H1 (cell line): ENCODE measurements around the gene CEP83. TPM values are rescaled to one million over a fixed set of nuclear protein-coding genes. Genes with fewer than 3 reads are reported as not detected.

Source experiments
- CTCF ChIA-PET: fragments of 300-600 bp; sonication (Branson Sonifier 250); formaldehyde crosslinking; loops from one replicate; lab custom pipeline; 2021; ENCODE audit not compliant: partially characterized antibody; lab: Charles Lee
- POLR2A ChIA-PET: fragments of 300-600 bp; sonication (Branson Sonifier 250); formaldehyde crosslinking; loops from one replicate; lab custom pipeline; 2021; ENCODE audit warnings: inconsistent platforms; ENCODE audit not compliant: partially characterized antibody; lab: Charles Lee
- DNase-seq, 2 experiments: peaks; one replicate each; pipeline versions ENCODE4 v3.0.0 to v3.0.0-alpha.2; 2010 to 2022; ENCODE audit warnings: low spot score in 2 of 2, low read depth in 1 of 2, mixed read lengths in 1 of 2
- FAIRE-seq: peaks from 2 replicates; lab custom pipeline; 2011; peaks lifted over from hg19 to GRCh38; lab: Jason Lieb, UNC
- H2AFZ ChIP-seq: 2 replicates; pipeline ENCODE4 v1.8.1; 2012; ENCODE audit warnings: low read length, inconsistent platforms
- H2AK5ac ChIP-seq: 2 replicates; pipeline ENCODE4 v1.6.1; 2013; ENCODE audit warnings: low read depth, low read length
- H2BK120ac ChIP-seq: replicated peaks from 2 replicates; pipeline ENCODE3; 2013; ENCODE audit warnings: low read depth, low read length, inconsistent platforms
- H2BK12ac ChIP-seq: 2 replicates; pipeline ENCODE4 v1.6.1; 2013; ENCODE audit warnings: low read depth, low read length
- H2BK15ac ChIP-seq: 2 replicates; pipeline ENCODE4 v1.6.1; 2013; ENCODE audit warnings: low read length
- H2BK20ac ChIP-seq: 2 replicates; pipeline ENCODE4 v1.6.1; 2013; ENCODE audit warnings: low read length
- H2BK5ac ChIP-seq: 2 replicates; pipeline ENCODE4 v1.6.1; 2013; ENCODE audit warnings: low read depth, low read length
- H3K14ac ChIP-seq: 2 replicates; pipeline ENCODE4 v1.6.1; 2013; ENCODE audit warnings: inconsistent platforms; ENCODE audit not compliant: insufficient read length
- H3K18ac ChIP-seq: 2 replicates; pipeline ENCODE4 v1.6.1; 2013; ENCODE audit warnings: low read length; ENCODE audit errors: extremely low read depth
- H3K23ac ChIP-seq: 2 replicates; pipeline ENCODE4 v1.6.1; 2013; ENCODE audit warnings: inconsistent platforms; ENCODE audit not compliant: insufficient read length
- H3K23me2 ChIP-seq: 2 replicates; pipeline ENCODE4 v1.6.1; 2013; ENCODE audit warnings: low read depth, low read length
- H3K27ac ChIP-seq: 2 replicates; pipeline ENCODE4 v1.6.1; 2011; ENCODE audit warnings: low read depth, low read length, inconsistent platforms
- H3K27me3 ChIP-seq, 4 experiments: replicated peaks in 1 of 4; 1 replicate in 1 of 4; 2 replicates in 3 of 4; pipeline versions ENCODE4 v1.6.1 to v1.8.1; 2011 to 2013; ENCODE audit warnings: low read length in 3 of 4, mild to moderate bottlenecking in 3 of 4, inconsistent platforms in 2 of 4, mixed read lengths in 2 of 4, moderate library complexity in 1 of 4; ENCODE audit not compliant: control insufficient read depth in 3 of 4, insufficient read depth in 3 of 4; ENCODE audit errors: extremely low read depth in 1 of 4
- H3K36me3 ChIP-seq, 4 experiments: 2 replicates each; pipeline versions ENCODE4 v1.6.1 to v1.8.1; 2011 to 2013; ENCODE audit warnings: mild to moderate bottlenecking in 4 of 4, low read length in 3 of 4, moderate library complexity in 2 of 4, control low read depth in 1 of 4, inconsistent platforms in 1 of 4; ENCODE audit not compliant: insufficient read depth in 4 of 4, control insufficient read depth in 2 of 4
- H3K4ac ChIP-seq: replicated peaks from 2 replicates; pipeline ENCODE3; 2013; ENCODE audit warnings: low read length, low read depth, mixed read lengths, inconsistent platforms; ENCODE audit not compliant: insufficient read length
- H3K4me1 ChIP-seq, 4 experiments: replicated peaks in 1 of 4; 1 replicate in 1 of 4; 2 replicates in 3 of 4; pipeline versions ENCODE4 v1.6.1 to v1.8.1; 2011 to 2013; ENCODE audit warnings: low read length in 3 of 4, inconsistent platforms in 2 of 4, mixed read lengths in 1 of 4; ENCODE audit not compliant: insufficient read depth in 4 of 4, control insufficient read depth in 3 of 4
- H3K4me2 ChIP-seq, 2 experiments: 2 replicates each; pipeline versions ENCODE4 v1.6.1 to v1.8.1; 2011 to 2013; ENCODE audit warnings: low read depth in 2 of 2, low read length in 2 of 2, control low read depth in 1 of 2, inconsistent platforms in 1 of 2, mild to moderate bottlenecking in 1 of 2; ENCODE audit not compliant: insufficient read depth in 1 of 2
- H3K4me3 ChIP-seq, 4 experiments: fragments of 200-600, 300-600 bp in 1 of 4; sonication (generic), shearing (Covaris generic), sonication (Bioruptor Twin) in 1 of 4; 2 replicates each; pipeline versions ENCODE4 v1.5.1 to v1.8.1; 2011 to 2016; ENCODE audit warnings: low read length in 4 of 4, low read depth in 3 of 4, control low read depth in 2 of 4, inconsistent platforms in 2 of 4, mild to moderate bottlenecking in 2 of 4, mixed read lengths in 1 of 4, moderate library complexity in 1 of 4; ENCODE audit not compliant: insufficient read depth in 2 of 4; ENCODE audit errors: extremely low read depth in 1 of 4
- H3K56ac ChIP-seq: replicated peaks from 2 replicates; pipeline ENCODE3; 2013; ENCODE audit warnings: low read depth, mild to moderate bottlenecking, mixed read lengths, low read length, inconsistent platforms; ENCODE audit not compliant: insufficient read length
- H3K79me1 ChIP-seq: 2 replicates; pipeline ENCODE4 v1.6.1; 2013; ENCODE audit warnings: low read depth, low read length, control low read depth
- H3K79me2 ChIP-seq, 2 experiments: 2 replicates each; pipeline versions ENCODE4 v1.6.1 to v1.8.1; 2012 to 2013; ENCODE audit warnings: low read length in 2 of 2, mild to moderate bottlenecking in 2 of 2, inconsistent platforms in 1 of 2; ENCODE audit not compliant: insufficient read depth in 2 of 2, control insufficient read depth in 1 of 2
- H3K9ac ChIP-seq, 4 experiments: replicated peaks in 1 of 4; 1 replicate in 1 of 4; 2 replicates in 3 of 4; pipeline versions ENCODE4 v1.6.1 to v1.8.1; 2011 to 2013; ENCODE audit warnings: low read depth in 3 of 4, low read length in 3 of 4, control low read depth in 2 of 4, mild to moderate bottlenecking in 2 of 4, moderate library complexity in 2 of 4, inconsistent platforms in 1 of 4; ENCODE audit errors: extremely low read depth in 1 of 4
- H3K9me3 ChIP-seq, 2 experiments: 2 replicates each; pipeline versions ENCODE4 v1.6.1 to v1.8.1; 2012 to 2013; ENCODE audit warnings: mild to moderate bottlenecking in 2 of 2, moderate library complexity in 2 of 2, control low read depth in 1 of 2, inconsistent platforms in 1 of 2, low read depth in 1 of 2, low read length in 1 of 2, mixed read lengths in 1 of 2; ENCODE audit not compliant: insufficient read depth in 2 of 2
- H4K20me1 ChIP-seq, 2 experiments: replicated peaks in 1 of 2; 2 replicates each; pipeline versions ENCODE3 to v1.8.1; 2011 to 2013; ENCODE audit warnings: inconsistent platforms in 2 of 2, low read length in 2 of 2, mild to moderate bottlenecking in 1 of 2; ENCODE audit not compliant: insufficient read depth in 2 of 2, control insufficient read depth in 1 of 2
- H4K5ac ChIP-seq: 2 replicates; pipeline ENCODE4 v1.6.1; 2013; ENCODE audit warnings: low read length, low read depth, mixed read lengths, inconsistent platforms; ENCODE audit not compliant: insufficient read length
- H4K8ac ChIP-seq: 2 replicates; pipeline ENCODE4 v1.8.0; 2013; ENCODE audit warnings: mild to moderate bottlenecking, moderate library complexity, low read length, inconsistent platforms; ENCODE audit not compliant: insufficient read depth; ENCODE audit errors: extremely low read depth
- H4K91ac ChIP-seq: replicated peaks from 2 replicates; pipeline ENCODE3; 2013; ENCODE audit warnings: low read length, mixed read lengths, inconsistent platforms; ENCODE audit not compliant: insufficient read length
- CBX5 ChIP-seq: fragments of 300-800, 300-1000 bp; sonication (generic); IDR thresholded peaks from 2 replicates; pipeline ENCODE4 v1.7.1; 2016; ENCODE audit warnings: antibody characterized with exemption, low read length, low read depth
- CHD2 ChIP-seq: IDR thresholded peaks from 2 replicates; pipeline ENCODE4 v1.6.1; 2012; ENCODE audit warnings: low read length, improper control_type of control experiment
- CTBP2 ChIP-seq: IDR thresholded peaks from 2 replicates; pipeline ENCODE4 v1.7.0; 2011; ENCODE audit warnings: borderline replicate concordance, mild to moderate bottlenecking, moderate library complexity, mixed read lengths, low read length; ENCODE audit not compliant: insufficient read depth, insufficient read length
- FOSL1 ChIP-seq: IDR thresholded peaks from 2 replicates; pipeline ENCODE4 v1.6.1; 2011; ENCODE audit warnings: mild to moderate bottlenecking, low read depth, low read length, moderate library complexity; ENCODE audit not compliant: insufficient read depth
- HDAC2 ChIP-seq, 2 experiments: fragments of 300-600 bp in 1 of 2; sonication (generic) in 1 of 2; IDR thresholded peaks; 2 replicates each; pipeline ENCODE4 v1.6.1; 2011 to 2012; ENCODE audit warnings: low read depth in 2 of 2, low read length in 2 of 2, mild to moderate bottlenecking in 2 of 2, moderate library complexity in 2 of 2, borderline replicate concordance in 1 of 2, inconsistent platforms in 1 of 2
- JUND ChIP-seq: IDR thresholded peaks from 2 replicates; pipeline ENCODE4 v1.6.1; 2011; ENCODE audit warnings: mild to moderate bottlenecking, improper control_type of control experiment, low read length
- KDM1A ChIP-seq: fragments of 200-600, 300-600 bp; sonication (generic); IDR thresholded peaks from 2 replicates; pipeline ENCODE4 v1.7.1; 2016; ENCODE audit warnings: mild to moderate bottlenecking, low read length, borderline replicate concordance
- POU5F1 ChIP-seq: IDR thresholded peaks from 2 replicates; pipeline ENCODE4 v1.6.1; 2011; ENCODE audit warnings: low read depth, mild to moderate bottlenecking, low read length, moderate library complexity
- SIRT6 ChIP-seq: IDR thresholded peaks from one replicate; pipeline ENCODE4 v1.7.1; 2012; ENCODE audit warnings: low read length, inconsistent platforms
- SIX5 ChIP-seq: IDR thresholded peaks from 2 replicates; pipeline ENCODE4 v1.6.1; 2011; ENCODE audit warnings: mild to moderate bottlenecking, low read depth, low read length
- TBP ChIP-seq: IDR thresholded peaks from 2 replicates; pipeline ENCODE4 v1.6.1; 2011; ENCODE audit warnings: low read depth, low read length, improper control_type of control experiment
- WGBS, 2 experiments: shearing (Covaris generic) in 1 of 2; methylation state at CpG; one replicate each; pipeline versions ENCODE4 v1.1.6 to v1.1.7; 2013 to 2015; ENCODE audit warnings: low lambda C conversion rate in 2 of 2, mixed read lengths in 2 of 2, inconsistent platforms in 1 of 2, low coverage in 1 of 2, missing lambda C conversion rate in 1 of 2; ENCODE audit not compliant: insufficient replicate concordance in 2 of 2, insufficient coverage in 1 of 2, insufficient read length in 1 of 2; ENCODE audit errors: extremely low coverage in 1 of 2, missing lambda C conversion rate in 1 of 2; 5-methylcytosine and 5-hydroxymethylcytosine counted together
- polyA plus RNA-seq, 7 experiments: library from polyadenylated mRNA; depleted of rRNA in 3 of 7; stranded (reverse) in 5 of 7; unstranded in 2 of 7; fragments of >200 nt in 5 of 7; fragments of 200-250 nt in 2 of 7; gene quantifications; 1 replicate in 5 of 7; 2 replicates in 1 of 7; 4 replicates in 1 of 7; pipeline versions ENCODE4 v1.2.1 to v1.2.3, GENCODE V29; 2011 to 2013; ENCODE audit warnings: missing spikeins in 2 of 7, mixed read lengths in 2 of 7
- total RNA-seq: library from RNA; stranded (reverse); fragmentation: NEBNext Ultra II Directional; extraction: Animal tissue kit (Norgen Biotek cat#: 25700); gene quantifications from 2 replicates; pipeline ENCODE4 v1.2.1, GENCODE V29; 2021
- TF ChIP-seq, protein P1 (sequence below): IDR thresholded peaks from 2 replicates; pipeline ENCODE4 v1.6.1; 2011; ENCODE audit warnings: low read length, improper control_type of control experiment

The CEP83 gene
- total and polyA plus RNA-seq, 2 of the 8 experiments (the other 6 are each of a cell fraction or from before 2014, with no cell fraction given), result 6.0 to 25.8 TPM

- Histone ChIP-seq H2BK20ac (no peak overlapping the region), H2BK15ac (no peak overlapping the region), H2BK12ac (no peak overlapping the region), H3K23me2 (no peaks in the 10 kb centered on the region), H3K4me2 (no peak overlapping the region), H2BK120ac (no peak overlapping the region), H3K4me3 (no peak overlapping the region), H4K8ac (no peak overlapping the region), H3K4ac (no peak overlapping the region), H3K56ac (no peak overlapping the region), H3K14ac (no peak overlapping the region), H4K5ac (no peak overlapping the region), H3K23ac (no peak overlapping the region), H3K36me3 (peaks cover 2 to 7% (median 6%) of the 10 kb centered on the region in 4 experiments; a peak in 3 of 8 replicates), H2BK5ac (no peak overlapping the region), H3K9ac (no peak overlapping the region), H4K20me1 (no peaks in the 10 kb centered on the region), H3K27ac (no peak overlapping the region), H3K79me1 (no peaks in the 10 kb centered on the region), H3K9me3 (peaks cover 0 to 5% of the 10 kb centered on the region in 2 experiments; a peak in 2 of 4 replicates), H2AFZ (no peak overlapping the region), H4K91ac (no peak overlapping the region), H3K27me3 (no peaks in the 10 kb centered on the region), H3K18ac (no peak overlapping the region), H3K79me2 (no peaks in the 10 kb centered on the region), H2AK5ac (no peak overlapping the region), H3K4me1 (no peaks in the 10 kb centered on the region)
- DNase-seq (no peak), FAIRE-seq (no peak)
- 95% methylated on average over 1 of the region's 1 CpG; no CpG with 5 or more reads in 1 of the 2 experiments for WGBS, 2 experiments
- TF ChIP-seq CHD2 (no peak), TBP (no peak), FOSL1 (no peak), POU5F1 (no peak), JUND (no peak), CBX5 (no peak), SIRT6 (no peak), SIX5 (no peak), CTBP2 (no peak), HDAC2 (IDR thresholded peaks at IDR 0.05; ENCODE audit: borderline replicate concordance in 1 of 2, low read depth in 2 of 2, low read length in 2 of 2) (no peak), KDM1A (no peak)
- TF ChIP-seq, protein P1, sequence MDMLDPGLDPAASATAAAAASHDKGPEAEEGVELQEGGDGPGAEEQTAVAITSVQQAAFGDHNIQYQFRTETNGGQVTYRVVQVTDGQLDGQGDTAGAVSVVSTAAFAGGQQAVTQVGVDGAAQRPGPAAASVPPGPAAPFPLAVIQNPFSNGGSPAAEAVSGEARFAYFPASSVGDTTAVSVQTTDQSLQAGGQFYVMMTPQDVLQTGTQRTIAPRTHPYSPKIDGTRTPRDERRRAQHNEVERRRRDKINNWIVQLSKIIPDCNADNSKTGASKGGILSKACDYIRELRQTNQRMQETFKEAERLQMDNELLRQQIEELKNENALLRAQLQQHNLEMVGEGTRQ, result no peak
- POLR2A ChIA-PET, result no interaction called here
- CTCF ChIA-PET, result no interaction called here
Observed at GRCh38 chr12:94312378-94312777, 147.3 kb downstream of the CEP83 start.
